Measurements from ENCODE around the gene ITGBL1. TPM values are rescaled to one million over a fixed set of nuclear protein-coding genes. Genes with fewer than 3 reads are reported as not detected.

Gene ITGBL1
- total RNA-seq, 4 donors from 2014 or later, result 0.83 to 28.0 (median 3.0) TPM

GRCh38 chr13:101757446-101758039 lies 305.1 kb downstream of the ITGBL1 start:
- no peak for DNase-seq
- intact Hi-C loops (cut with DNase I), result no loop called here
- H3K4me3 ChIP-seq, result no peak overlapping the region
- H3K36me3 ChIP-seq, result no peaks in the 10 kb centered on the region
- TF ChIP-seq CTCF (IDR thresholded peaks at IDR 0.05), result peak in 5 of 6 experiments; percentile 28 to 51 (median 35)
- TF ChIP-seq POLR2A (IDR thresholded peaks at IDR 0.05), result no peak
- H3K27me3 ChIP-seq, result no peaks in the 10 kb centered on the region
- WGBS, 2 donors, result 0 to 12% methylated on average over 1 of the region's 1 CpG
- H3K9me3 ChIP-seq, result no peaks in the 10 kb centered on the region
- no peak overlapping the region for H3K27ac ChIP-seq
- no peaks in the 10 kb centered on the region for H3K4me1 ChIP-seq

- Histone ChIP-seq H3K9me3 (no peaks in the 10 kb centered on the region), H3K4me1 (no peaks in the 10 kb centered on the region), H3K27ac (no peak overlapping the region), H3K27me3 (no peaks in the 10 kb centered on the region), H3K36me3 (no peaks in the 10 kb centered on the region), H3K4me3 (no peak overlapping the region)
- intact Hi-C loops (cut with DNase I), result no loop called here
- TF ChIP-seq POLR2A (IDR thresholded peaks at IDR 0.05), result no peak
- no peak for TF ChIP-seq CTCF (IDR thresholded peaks at IDR 0.05)
- 43 to 75% methylated on average over 1 of the region's 1 CpG for WGBS, 2 donors
- DNase-seq, result no peak
These were observed 310.7 kb downstream of the ITGBL1 start for GRCh38 chr13:101763191-101763590.

Other genes starting within 250 kb of the ITGBL1 start
- gene NALCN, start 36.2 kb upstream of the ITGBL1 start, total RNA-seq, result under 1 TPM in 2 of 4 donors, not detected in 2; 0.47 to 0.57 TPM